NCI-H1694 (cell line): Measurements from ENCODE around the gene ASPG.

Source experiments
- DNase-seq: peaks from one replicate; lab custom pipeline; 2025; lab: John Stamatoyannopoulos, UW

ASPG gene

DNA sequence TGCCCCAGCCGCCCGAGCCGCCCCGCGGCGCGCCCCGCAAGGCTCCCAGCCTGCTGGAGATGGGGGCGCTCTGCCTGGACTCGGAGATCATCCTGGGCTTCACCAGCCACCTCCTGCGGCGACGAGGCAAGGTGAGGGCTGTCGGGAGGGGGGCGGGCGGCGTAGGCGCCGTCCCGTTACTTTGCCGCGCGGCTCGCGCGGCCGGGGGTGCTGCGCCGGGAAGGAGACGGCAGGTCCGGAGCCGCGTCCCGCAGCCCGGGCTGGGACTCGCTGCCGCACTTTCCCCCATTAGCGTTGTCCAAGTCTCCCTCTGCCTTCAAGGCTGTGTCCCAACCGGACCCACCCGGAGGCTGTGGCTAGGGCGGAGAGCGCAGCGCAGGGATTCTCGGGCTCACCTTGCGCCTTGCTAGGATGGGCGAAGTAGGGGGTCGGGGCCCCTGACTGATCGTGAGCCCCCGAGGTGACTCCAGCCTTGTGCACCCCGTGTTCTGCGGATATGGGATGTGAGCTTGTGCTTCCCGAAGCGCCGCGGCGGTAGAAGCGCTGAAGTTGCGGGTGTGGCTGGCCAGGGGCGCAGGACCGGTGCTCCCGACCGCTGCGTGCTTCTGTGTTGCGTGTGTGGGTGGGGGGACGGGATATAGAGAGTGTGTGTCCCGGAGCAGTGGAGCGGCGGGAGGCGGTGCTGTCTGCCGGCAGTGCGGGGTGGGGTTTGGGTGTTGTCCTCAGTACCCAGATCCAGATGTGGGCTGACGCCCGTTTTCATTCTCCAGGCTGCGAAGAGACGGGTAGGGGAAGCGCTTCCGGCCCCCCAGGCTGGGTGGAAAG is 51.2 kb downstream of the ASPG start:
- peak; percentile 46 for DNase-seq

DNA sequence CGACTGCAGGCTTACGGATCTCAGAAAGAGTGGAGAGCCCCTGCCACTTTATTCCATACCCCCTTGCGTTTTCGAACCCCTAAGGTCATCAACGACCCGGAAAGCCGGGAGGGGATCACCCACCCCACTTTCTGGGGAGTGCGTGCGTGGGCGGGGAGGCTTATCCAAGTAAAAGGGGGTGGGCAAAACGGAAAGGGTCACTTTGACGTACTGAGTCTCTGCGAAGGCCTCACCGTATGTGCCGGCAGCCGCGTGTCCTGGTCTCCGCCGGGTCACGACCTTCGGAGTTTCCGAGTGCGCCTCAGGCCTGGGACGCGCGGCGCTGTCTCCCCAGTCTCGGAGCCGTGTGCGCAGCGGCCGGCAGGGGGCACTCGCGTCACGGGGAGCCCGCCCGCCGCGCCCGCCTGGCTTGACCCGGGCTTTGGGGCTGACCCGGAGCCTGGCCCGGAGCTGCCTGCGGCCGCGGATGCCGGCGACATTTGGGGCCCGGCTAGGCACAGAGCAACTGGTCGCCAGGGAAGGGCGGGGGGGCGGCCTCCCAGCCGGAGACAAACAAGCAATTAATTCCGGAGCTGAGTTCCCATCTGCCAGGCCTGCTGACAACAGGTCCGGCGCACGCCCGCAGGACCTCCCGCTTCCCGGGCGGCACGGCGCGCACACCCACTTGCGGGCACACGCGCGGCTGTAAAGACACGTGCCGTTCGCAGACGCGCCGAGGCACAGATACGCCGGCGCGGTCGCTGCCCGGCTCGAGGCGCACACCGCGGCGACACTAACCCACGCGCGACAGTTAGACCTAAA is 52.0 kb downstream of the ASPG start:
- peak; percentile 82 for DNase-seq

DNA sequence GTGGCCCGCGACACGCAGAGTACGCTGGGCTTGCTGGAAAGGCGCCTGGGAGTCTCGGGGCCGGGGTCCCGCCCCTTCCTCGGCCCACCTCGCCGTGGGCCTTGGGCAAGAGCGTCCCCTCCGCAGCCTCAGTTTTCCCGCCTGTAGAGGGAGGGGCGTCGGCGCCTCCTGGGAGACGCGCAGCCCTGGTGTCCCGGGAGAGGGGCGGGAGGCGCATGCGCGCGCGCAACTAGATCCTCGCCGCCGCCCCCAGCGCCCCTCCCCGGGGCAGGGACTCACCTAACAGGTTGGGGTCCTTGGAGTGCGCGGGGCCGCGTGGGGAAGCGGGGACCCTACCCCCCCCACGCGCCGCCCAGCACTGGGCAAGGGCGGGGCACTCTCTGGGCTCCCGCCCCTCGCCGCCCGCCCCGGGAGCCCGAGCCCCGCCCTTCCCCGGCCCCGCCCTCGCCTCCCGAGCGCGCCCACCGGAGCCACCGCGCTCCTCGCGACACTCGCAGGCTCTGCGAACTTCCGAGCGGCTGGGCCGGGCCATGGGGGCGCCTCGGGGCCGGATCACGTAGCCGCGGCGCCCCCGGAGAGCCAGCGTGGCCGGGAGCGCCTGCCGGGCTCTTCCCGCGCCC is 52.7 kb downstream of the ASPG start, which contains the start of gene KIF26A:
Gene KIF26A (plus strand): TSS at position 490 of the 620 bp plus-strand sequence. CDS start 136 bp downstream, outside the sequence.
- DNase-seq = peak; percentile 93

DNA sequence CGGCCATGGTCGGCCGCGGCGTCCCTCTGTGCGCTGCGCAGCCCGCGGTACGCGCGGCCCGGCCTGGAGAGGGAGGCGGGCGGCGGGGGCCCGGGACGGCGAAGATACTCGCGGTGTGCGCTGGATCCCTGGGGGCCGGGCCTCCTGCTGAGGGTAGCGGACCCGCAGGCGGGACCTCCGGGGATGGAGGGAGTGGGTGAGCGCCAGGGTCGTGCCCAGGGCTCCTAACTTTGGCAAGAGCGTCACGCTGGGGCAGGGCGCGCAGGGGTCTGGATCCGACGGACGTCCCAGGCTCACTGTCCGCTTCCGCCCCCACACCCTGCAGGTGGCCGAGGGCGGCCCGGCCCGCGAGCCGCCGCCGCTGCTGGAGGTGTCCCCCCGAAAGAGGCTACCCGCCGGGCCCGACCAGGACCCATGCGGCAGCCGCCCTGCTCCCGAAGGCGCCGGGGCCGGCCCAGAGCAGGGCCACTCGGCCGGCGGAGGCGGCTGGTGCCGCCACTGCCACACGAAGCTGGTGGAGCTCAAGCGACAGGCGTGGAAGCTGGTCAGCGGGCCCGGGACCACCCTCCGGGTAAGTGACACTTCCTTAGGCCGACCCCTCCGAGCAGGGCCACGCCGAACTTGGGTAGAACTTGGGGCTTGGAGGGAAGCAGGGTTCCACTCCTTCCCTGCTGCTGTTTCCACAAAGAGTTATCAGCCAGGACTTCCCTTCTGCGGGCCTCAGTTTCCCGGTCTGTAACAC is 53.4 kb downstream of the ASPG start:
- DNase-seq = no peak

DNA sequence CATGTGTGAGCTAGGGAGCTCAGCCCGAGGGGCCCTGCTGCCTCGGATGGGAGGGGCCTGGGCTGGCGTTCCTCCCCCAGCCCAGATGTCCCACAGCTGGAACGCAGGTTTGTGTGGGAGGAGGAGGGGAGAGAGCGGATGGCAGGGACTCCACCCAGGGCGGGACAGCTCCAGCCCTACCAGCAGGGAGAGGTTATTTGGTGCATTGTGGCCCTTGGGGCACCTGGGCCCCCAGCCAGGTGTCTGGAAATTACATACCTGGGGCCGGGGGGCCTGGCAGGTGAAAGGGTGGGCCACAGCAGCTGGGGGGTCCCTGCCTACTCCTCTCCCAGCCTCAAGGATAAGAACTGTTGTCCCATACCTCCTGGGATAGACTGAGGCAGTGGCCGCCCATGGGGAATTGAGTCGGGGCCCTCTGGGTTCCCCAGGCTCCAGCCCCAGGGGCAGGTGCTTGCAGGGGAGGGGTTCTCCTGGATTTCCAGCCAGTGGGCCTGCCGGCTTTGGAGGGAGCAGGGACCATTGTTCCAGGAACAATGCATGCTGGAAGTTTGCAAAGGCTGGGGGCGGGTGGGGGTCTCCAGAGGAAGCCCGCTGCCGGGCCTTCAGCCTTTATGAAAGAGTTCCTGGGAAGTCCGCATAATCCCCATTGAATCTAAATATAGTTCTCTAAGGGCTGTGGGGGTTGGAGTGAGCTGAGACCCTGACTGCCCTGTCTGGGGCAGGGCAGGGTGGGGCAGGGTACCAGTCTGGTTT is 54.1 kb downstream of the ASPG start:
- no peak for DNase-seq

DNA sequence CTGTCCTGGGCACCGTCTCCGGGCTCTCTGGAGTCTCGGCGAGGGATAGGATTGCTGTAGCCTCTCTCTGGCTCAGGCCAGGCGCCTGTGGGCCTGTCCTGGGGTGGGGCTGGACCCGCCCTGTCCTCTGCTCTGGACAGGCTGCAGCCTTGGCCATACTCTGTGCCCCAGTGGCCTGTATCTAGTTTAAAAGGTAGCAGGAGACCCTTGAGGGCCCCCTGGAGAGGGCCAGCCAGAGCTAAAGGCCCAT is 54.6 kb downstream of the ASPG start:
- DNase-seq = no peak

DNA sequence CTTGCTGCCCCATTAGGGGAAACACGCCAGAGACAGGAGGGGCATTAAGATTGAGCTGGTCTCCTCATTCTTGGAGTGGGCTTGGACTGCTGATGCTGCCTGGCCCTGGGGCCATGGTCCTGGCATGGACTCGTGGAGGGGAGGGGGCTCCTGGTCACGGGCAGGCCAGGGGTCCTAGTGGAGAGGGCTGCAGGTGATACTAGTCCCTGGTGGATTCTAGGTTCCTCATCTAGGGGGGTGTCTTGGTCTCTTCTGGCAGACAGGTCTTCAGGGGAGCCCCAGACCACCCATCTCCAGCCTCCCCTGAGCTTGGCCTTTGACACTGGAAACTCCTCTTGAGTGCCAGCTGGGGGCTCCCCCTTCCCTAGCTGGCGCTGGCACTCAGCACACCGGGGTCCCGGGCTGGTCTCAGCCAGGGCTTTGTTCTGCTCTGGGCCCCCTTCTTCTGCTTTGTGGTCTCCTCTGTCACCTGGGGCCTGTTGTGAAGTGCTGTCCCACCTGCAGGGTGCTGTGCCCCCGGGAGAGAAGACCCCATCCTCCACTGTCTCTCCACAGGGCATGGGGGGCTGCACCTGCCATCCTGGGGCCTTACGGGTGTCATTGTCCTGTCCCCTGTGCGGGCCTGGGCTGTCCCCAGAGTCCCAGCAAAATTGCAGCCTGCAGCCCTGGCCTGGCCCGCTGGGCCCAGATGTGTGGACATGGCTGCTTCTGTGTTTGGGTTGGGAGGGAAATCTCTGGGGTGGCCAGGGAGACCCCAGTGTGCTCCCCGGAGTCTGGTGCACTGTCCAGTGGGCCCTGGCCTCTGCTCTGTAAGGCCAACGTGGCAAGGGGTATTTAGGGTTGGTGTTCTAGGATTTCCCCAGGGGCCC is 55.2 kb downstream of the ASPG start:
- no peak for DNase-seq

DNA sequence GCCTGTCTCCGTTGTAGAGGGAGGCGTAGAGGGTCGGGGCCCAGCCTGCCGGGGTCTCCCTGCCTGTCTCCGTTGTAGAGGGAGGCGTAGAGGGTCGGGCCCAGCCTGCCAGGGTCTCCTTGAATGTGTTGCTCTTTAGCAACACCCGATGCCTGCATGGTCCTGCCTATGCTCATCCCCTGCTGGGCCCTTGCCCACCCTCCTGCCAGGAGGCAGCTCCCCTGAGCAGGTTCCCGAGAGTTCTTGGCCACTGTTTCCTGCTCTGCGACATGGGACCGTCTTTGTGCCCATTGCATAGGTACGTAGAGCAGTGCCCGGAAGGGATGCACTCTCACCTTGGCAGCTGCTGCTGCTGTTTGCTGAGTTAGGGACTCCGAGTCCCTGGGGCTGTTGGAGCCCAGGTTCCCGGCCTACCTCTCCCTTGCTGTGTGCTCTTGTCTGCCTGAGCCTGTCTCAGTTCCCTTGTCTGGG is 56.2 kb downstream of the ASPG start:
- no peak for DNase-seq

DNA sequence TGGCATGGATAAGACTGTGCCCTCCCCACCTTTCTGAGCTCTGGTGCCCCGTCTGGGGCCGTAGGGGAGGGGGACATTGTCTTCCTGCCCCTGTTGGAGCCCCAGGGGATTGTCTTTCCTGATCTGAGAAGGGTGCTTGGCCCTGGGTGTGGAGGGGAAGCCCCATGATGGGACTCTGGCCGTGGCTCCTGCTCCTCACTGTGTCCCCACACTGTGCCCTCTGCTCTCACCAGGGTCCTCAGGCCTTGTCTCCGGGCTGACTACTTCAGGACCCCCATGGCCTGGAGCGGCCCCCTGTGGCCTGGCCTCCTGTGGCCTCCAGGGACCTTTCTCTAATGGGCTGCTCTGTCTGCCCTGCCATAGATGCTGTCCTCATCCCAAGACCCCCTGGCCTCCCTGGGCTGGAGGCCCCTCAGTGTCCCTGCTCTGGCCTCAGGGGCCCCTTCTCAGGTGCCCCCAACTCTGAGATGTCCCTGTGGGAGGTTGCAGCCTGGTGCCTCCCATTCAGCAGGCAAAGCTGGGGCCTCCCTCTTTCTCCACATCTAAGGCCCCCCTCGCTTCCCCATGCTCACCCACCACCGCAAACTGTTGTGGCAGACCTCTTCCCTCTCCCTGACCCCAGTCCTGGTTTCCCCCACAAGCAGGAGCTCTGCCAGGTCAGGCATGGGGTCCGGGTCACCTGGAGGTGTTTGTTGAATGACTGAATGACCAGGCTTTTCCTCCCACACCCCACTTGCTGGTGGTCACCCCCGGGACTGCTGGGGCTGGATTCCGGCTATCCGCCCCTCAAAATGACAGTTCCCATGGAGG is 56.8 kb downstream of the ASPG start:
- DNase-seq = no peak

DNA sequence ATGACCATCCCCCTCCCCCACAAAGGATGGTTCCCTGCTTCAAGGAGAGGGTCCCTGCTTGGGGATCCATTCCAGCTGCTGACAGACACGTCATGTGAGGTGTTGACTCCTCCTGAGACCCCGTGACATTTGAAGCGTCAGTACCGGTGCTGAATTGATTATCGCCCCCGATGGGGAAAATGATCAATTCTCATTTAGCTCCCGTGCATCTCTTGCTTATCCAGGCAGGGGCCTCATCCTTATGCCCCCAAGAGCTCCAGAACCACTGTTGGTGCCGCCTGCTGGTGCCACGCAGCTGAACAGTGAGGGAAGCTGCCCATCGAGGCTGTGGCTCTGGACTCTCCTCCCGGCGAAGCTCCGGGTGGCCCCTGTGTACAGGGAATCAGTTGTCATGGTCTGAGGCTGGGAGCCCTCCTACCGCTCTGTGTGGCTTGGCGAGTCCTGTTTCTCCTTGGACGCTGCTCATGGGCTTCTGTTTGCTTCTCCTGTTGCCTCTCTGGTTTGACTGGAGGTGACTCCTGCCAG is 57.5 kb downstream of the ASPG start:
- no peak for DNase-seq

DNA sequence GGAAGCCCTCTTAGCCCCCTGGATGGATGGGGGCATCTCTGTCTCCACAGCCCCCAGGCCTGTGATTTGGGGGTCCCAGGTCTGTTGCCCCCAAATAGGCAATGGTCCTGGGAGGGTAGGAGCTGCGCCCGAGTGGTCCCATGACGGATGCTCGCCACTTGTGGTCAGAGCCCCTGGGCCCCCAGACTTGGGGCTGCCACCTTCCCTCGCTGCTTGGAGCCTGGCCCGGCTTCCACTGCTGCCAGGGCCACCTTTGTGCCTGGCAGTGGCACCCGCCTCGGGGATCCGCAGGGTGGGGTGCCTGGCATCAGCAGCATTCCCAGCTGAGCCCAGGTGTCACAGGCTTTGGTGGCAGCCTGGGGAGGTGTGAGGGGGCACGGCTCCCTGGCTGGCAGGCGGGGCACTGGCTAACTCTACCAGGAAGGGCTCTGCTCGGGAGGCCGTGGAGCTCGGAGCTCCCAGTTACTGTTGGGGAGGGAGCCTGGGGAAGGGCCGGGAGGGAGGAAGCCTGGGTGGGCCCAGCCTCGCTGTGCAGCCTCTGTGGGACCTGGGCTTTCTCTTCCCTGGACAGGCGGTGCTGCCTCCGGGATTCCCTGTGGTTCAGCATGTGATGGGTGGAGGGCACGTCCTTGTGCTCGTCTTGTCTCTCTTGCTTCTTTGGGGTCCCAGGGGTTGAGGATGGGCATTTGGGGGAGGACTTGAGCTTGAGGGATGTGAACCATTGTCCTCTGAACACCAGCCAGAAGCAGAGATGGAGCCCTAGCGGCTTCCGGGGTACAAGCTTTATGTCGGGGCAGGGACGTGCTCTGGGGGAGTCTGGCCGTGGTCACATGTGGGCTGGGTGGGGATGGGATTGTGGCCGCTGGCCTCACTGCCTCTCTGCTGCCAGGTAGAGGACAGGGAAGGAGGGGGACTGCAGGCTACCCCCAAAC is 58.3 kb downstream of the ASPG start:
- no peak for DNase-seq

DNA sequence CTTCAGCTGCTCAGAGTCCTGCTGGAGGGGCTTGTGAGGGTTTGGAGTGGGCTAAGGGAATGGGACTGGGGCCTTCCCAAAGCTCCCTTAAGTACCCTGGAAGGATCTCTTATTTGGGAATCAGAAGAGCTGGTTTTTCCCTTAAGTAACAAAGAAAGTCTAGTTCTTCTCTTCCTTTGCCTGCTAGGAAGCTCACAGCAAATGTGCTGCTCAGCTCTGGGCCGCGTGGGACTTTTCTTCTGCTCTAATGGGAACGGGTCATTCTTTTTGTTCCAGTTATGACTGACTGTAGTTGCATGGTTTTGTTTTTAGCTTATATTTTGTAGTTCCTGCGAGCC is 58.9 kb downstream of the ASPG start:
- no peak for DNase-seq

DNA sequence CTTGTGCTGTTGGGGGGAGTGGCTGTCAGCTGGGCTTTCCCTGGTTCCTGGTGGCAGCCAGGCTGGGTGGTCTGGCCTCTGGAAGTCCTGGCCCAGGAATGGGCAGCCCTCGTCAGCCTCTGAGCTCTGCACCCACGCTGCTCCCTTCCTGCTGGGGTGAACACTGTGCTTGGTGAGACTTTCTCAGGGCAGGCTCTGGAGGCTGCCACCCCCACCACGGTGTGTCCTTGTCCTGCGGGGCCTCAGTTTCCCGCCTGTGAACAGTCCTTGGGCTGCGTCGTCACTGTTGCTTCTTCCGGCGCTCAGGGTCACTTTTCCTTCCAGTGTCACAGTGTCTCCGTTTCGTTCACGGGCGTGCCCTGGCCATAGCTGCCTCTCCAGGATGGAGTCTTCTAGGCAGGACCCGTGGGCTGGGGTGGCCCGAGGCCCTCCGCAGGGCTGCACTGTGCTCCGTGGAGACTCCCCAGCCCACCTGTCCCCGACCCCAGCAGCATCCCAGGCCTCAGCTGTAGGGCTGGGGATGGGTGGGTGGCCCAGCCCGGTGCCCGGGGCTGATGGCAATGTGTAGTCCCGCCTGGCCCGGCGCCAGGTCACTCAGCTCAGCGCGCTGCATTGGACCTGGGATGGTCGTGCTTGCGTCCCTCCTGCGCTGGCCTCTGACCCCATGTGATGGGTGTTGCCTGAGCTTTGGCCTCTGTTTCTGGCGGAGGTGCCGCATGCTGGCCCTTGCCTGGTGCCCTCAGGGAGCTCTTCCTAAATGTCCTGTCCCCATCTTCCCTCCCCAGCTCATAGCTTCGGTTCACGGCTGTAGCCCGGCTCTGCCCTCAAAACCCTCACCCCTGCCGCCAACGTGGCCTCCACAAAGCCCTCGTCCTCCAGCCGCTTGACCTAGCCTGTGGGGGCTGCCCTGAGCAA is 59.7 kb downstream of the ASPG start:
- no peak for DNase-seq

DNA sequence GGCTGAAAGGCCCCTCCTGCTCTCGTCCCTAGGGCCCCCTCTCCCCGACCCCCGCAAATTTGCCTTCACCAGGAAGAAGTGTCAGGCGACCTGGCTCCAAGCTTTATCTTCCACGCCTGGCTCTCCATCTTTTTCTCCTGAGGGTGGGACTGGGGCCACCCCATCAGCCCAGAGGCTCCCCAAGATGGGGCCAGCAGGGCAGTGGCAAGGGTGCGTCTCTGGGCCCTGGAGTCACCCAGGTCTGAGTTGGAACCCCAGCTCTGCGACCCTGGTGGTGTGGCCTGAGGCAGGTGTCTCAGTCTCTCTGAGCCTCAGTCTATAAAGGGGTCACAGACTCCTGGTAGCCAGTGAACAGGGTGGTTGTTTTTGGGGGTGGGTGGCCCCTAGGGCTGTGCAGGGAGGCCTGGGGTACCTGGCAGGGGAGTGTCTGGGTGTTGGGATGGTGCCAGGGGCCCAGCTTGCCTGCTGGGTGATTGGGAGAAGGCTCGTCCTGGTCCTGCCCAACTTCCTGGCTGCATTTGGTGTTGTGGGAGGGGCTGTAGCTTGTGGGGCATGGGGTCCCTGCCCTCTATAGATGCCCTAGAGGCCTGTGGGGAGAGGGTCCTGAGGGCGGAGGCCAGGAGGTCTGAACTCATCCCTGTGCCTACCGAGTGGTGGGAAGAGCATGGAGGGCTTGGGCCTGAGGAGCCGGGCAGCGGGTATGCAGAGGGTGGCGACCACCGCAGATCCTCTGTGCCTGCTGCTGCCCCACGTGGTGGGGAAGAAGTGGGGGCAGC is 60.5 kb downstream of the ASPG start:
- no peak for DNase-seq

DNA sequence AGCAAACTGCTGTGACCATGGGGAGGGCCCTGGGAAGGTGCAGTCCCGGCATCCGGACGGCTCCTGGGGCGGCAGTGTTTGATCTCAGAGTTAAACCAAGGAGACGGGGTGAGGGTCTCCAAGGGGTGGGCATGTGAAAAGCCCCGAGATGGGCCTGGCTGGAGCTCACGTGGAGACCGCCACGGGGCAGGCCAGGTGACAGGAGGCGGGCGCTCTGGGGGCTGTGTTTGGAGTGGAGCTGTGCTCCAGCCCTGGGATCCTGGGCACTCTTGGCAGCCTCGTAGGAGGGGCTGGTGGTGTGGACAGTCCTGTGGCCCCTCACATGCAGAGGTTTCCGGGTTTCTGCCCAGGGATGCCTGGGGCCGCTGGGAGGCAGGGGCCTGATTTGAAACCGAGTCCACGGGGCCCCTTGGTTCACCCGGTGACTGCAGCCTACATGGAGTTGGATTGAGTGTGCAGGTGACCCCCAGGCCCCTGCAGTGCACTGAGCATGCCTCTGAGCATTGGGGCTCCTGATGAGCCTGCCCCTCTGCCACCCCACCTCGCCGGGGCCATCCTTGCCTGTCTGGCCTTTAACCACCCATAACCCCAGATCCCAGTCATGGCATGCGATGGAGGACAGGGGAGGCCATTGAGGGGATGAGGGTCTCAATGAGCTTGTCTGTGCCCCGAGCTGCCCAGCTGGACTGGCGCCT is 61.3 kb downstream of the ASPG start:
- DNase-seq = no peak
